SK-N-SH (cell line): ENCODE measurements around the gene XG. TPM values are rescaled to one million over a fixed set of nuclear protein-coding genes. Genes with fewer than 3 reads are reported as not detected.
"Not testable (repeated sequence)": the region's sequence is repeated elsewhere in the genome, so short reads cannot be mapped to it uniquely, and the experiment has no call there.

Experiments used
- CTCF ChIA-PET: fragments of 300-600, 350-600 bp; formaldehyde crosslinking; extraction: SDS; loops from one replicate; lab custom pipeline; 2021; lab: Yijun Ruan, JAX
- POLR2A ChIA-PET: fragments of 350-600 bp; sonication (Branson Sonifier 250); formaldehyde crosslinking; extraction: SDS; loops from one replicate; lab custom pipeline; 2020; ENCODE audit warnings: antibody characterized with exemption, inconsistent platforms; lab: Yijun Ruan, JAX
- DNase-seq: peaks from one replicate; pipeline ENCODE4 v3.0.0; 2012
- H2AFZ ChIP-seq: fragments of 200-600 bp; sonication (generic); 2 replicates; pipeline ENCODE4 v1.8.1; 2016; ENCODE audit warnings: antibody characterized with exemption, mild to moderate bottlenecking, low read depth
- H3F3A ChIP-seq: fragments of 200-600 bp; sonication (generic); replicated peaks from 2 replicates; pipeline ENCODE3; 2016; ENCODE audit warnings: antibody characterized with exemption, mild to moderate bottlenecking; ENCODE audit not compliant: insufficient read depth
- H3K27ac ChIP-seq, 2 experiments: fragments of 200-500 bp in 1 of 2; fragments of 200-600 bp in 1 of 2; sonication (Bioruptor generic) in 1 of 2; sonication (generic), shearing (Covaris generic) in 1 of 2; 2 replicates each; pipeline versions ENCODE4 v1.5.1 to v1.6.1; 2014 to 2016; ENCODE audit warnings: low read depth in 2 of 2, inconsistent platforms in 1 of 2, low read length in 1 of 2, mild to moderate bottlenecking in 1 of 2, mixed read lengths in 1 of 2
- H3K27me3 ChIP-seq: fragments of 200-600 bp; sonication (generic), shearing (Covaris generic); 2 replicates; pipeline ENCODE4 v1.6.1; 2016; ENCODE audit warnings: mixed run types; ENCODE audit not compliant: insufficient read depth
- H3K36me3 ChIP-seq, 2 experiments: fragments of 200-500 bp in 1 of 2; fragments of 200-600 bp in 1 of 2; sonication (Bioruptor generic) in 1 of 2; sonication (generic) in 1 of 2; replicated peaks in 1 of 2; 2 replicates each; pipeline versions ENCODE3 to v1.5.1; 2014 to 2016; ENCODE audit warnings: low read length in 1 of 2, mild to moderate bottlenecking in 1 of 2; ENCODE audit not compliant: insufficient read depth in 2 of 2, control insufficient read depth in 1 of 2
- H3K4me1 ChIP-seq, 2 experiments: fragments of 200-500 bp in 1 of 2; fragments of 200-600 bp in 1 of 2; sonication (Bioruptor generic) in 1 of 2; sonication (generic), shearing (Covaris generic) in 1 of 2; 2 replicates each; pipeline versions ENCODE4 v1.5.1 to v1.6.1; 2014 to 2016; ENCODE audit warnings: low read depth in 1 of 2, low read length in 1 of 2, mixed run types in 1 of 2; ENCODE audit not compliant: insufficient read depth in 2 of 2, control insufficient read depth in 1 of 2
- H3K4me2 ChIP-seq: fragments of 200-600 bp; sonication (generic), shearing (Covaris generic); 2 replicates; pipeline ENCODE4 v1.6.1; 2017; ENCODE audit warnings: mixed run types
- H3K4me3 ChIP-seq, 2 experiments: fragments of 200-500 bp in 1 of 2; fragments of 200-600 bp in 1 of 2; sonication (Bioruptor generic) in 1 of 2; sonication (generic), shearing (Covaris generic) in 1 of 2; 2 replicates each; pipeline versions ENCODE4 v1.5.1 to v1.8.1; 2014 to 2016; ENCODE audit warnings: low read depth in 2 of 2, inconsistent platforms in 1 of 2, low read length in 1 of 2, mild to moderate bottlenecking in 1 of 2, mixed read lengths in 1 of 2, moderate library complexity in 1 of 2
- H3K79me2 ChIP-seq: fragments of 200-600 bp; sonication (generic); 2 replicates; pipeline ENCODE4 v1.8.1; 2017; ENCODE audit warnings: mild to moderate bottlenecking; ENCODE audit not compliant: insufficient read depth
- H3K9ac ChIP-seq: fragments of 200-600 bp; sonication (generic); 2 replicates; pipeline ENCODE4 v1.6.1; 2017; ENCODE audit warnings: mixed run types
- H3K9me2 ChIP-seq: fragments of 200-600 bp; sonication (generic); 2 replicates; pipeline ENCODE4 v1.6.1; 2017; ENCODE audit warnings: mixed run types
- H3K9me3 ChIP-seq: fragments of 200-600 bp; sonication (generic); 2 replicates; pipeline ENCODE4 v1.6.1; 2017; ENCODE audit warnings: mixed run types, mild to moderate bottlenecking, moderate library complexity
- H4K20me1 ChIP-seq: fragments of 200-600 bp; sonication (generic); 2 replicates; pipeline ENCODE4 v1.6.1; 2017; ENCODE audit warnings: mild to moderate bottlenecking, mixed run types; ENCODE audit not compliant: insufficient read depth
- CHD2 ChIP-seq: fragments of 150-350 bp; IDR thresholded peaks from 2 replicates; pipeline ENCODE4 v1.6.1; 2018; ENCODE audit warnings: low read length; ENCODE audit not compliant: partially characterized antibody
- NRF1 ChIP-seq: IDR thresholded peaks from 2 replicates; pipeline ENCODE4 v1.6.1; 2012; ENCODE audit warnings: low read depth, mild to moderate bottlenecking, low read length
- RXRA ChIP-seq: IDR thresholded peaks from 2 replicates; pipeline ENCODE4 v1.4.0; 2012; ENCODE audit warnings: low read depth, mild to moderate bottlenecking, borderline replicate concordance
- TCF12 ChIP-seq: IDR thresholded peaks from 2 replicates; pipeline ENCODE4 v1.4.0; 2012
- YY1 ChIP-seq: IDR thresholded peaks from 2 replicates; pipeline ENCODE4 v1.4.0; 2012; ENCODE audit warnings: low read depth, mild to moderate bottlenecking
- WGBS: methylation state at CpG from one replicate; pipeline ENCODE4 v1.1.6; 2017; ENCODE audit warnings: low lambda C conversion rate; 5-methylcytosine and 5-hydroxymethylcytosine counted together
- polyA plus RNA-seq, 3 experiments: library from polyadenylated mRNA; depleted of rRNA; stranded (reverse); fragments of >200 nt; gene quantifications; 2 replicates each; pipeline ENCODE4 v1.2.3, GENCODE V29; 2012

The XG gene
- polyA plus RNA-seq, 1 of the 3 experiments (the other 2 are of a cell fraction): 0.76 TPM

DNA sequence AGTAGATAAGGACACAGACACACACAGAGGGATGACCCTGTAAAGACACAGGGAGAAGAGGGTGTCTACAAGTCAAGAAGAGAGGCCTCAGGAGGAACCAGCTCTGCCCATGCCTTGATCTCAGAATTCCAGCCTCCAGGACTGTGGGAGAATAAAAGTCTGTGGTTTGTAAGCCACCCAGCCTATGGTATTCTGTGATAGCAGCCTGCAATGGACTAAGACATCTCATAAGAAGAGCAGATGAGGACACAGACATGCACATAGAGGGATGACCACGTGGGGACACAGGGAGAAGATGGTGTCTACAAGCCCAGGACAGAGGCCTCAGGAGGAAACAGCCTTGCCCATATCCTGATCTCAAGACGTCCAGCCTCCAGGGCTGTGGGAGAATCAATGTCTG, 9.4 kb downstream of the XG start:
- no peak overlapping the region for H3K9ac ChIP-seq
- no peaks in the 10 kb centered on the region for H3K9me3 ChIP-seq
- ChIA-PET CTCF (no interaction called here), POLR2A (no interaction called here)
- H3K36me3 ChIP-seq: no peaks in the 10 kb centered on the region
- no peaks in the 10 kb centered on the region; a peak in 1 of 4 replicates for H3K4me1 ChIP-seq
- H3K9me2 ChIP-seq: no peaks in the 10 kb centered on the region
- no peak overlapping the region for H3K27ac ChIP-seq
- no peaks in the 10 kb centered on the region; the same call in 1 of the 2 replicates for H3K27me3 ChIP-seq
- WGBS: 33% methylated on average over 1 of the region's 2 CpGs
- H3F3A ChIP-seq: no peaks in the 10 kb centered on the region
- no peaks in the 10 kb centered on the region for H4K20me1 ChIP-seq
- no peak overlapping the region for H3K4me3 ChIP-seq
- no peaks in the 10 kb centered on the region for H3K79me2 ChIP-seq
- no peak overlapping the region for H3K4me2 ChIP-seq
- H2AFZ ChIP-seq: no peak overlapping the region
- TF ChIP-seq CHD2: no peak
- no peak for DNase-seq

DNA sequence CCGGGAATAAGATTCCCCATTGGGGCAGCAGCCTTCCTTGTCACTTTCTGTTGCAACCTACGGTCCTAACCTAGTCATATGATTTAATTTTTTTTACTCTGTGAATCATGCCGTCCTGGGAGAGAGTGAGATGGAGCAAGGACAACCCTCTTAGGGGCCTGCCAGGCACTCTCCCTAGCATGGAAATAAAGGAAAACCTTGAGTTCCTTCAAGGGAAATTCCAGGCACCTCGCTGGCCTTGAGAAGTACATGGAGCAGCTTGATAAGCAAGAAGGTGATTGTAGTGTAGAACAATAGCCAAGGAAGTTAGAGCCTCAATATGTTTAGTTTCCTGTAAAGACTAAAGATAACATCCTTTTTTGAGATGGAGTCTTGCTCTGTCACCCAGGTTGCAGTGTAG, 10.8 kb downstream of the XG start:
- DNase-seq, H3K27ac ChIP-seq, H3K4me3 ChIP-seq, H3K9me2 ChIP-seq, H3K79me2 ChIP-seq, H3K4me2 ChIP-seq, H3F3A ChIP-seq, H3K4me1 ChIP-seq, H3K9me3 ChIP-seq, H3K9ac ChIP-seq, H2AFZ ChIP-seq, H4K20me1 ChIP-seq, POLR2A ChIA-PET, CTCF ChIA-PET, H3K36me3 ChIP-seq, H3K27me3 ChIP-seq: not testable (repeated sequence)
- WGBS: 19% methylated on average over 4 of the region's 4 CpGs

DNA sequence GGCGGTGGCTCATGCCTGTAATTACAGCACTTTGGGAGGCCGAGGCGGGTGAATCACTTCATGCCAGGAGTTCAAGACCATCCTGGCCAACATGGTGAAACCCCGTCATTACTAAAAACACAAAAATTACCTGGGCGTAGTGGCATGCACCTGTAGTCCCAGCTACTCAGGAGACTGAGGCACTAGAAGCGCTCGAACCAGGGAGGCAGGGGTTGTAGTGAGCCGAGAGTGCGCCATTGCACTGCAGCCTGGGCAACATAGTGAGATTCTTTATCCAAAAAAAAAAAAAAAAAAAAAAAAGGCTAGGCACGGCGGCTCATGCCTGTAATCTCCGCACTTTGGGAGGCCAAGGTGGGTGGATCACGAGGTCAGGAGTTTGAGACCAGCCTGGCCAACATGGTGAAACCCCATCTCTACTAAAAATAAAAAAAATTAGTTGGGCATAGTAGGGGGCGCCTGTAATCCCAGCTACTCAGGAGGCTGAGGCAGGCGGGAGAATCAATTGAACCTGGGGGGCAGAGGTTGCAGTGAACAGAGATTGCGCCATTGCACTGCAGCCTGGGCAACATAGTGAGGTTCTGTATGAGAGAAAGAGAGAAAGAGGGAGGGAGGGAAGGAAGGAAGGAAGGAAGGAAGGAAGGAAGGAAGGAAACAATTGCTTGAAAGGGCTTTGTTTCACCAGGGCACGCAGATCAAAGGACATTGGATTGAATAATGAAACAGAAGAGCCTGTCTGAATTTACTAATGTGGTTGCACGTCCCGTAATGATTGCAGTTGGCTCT, 13.1 kb downstream of the XG start:
- H3K27ac ChIP-seq, POLR2A ChIA-PET, CTCF ChIA-PET, H3K9me2 ChIP-seq, H3K4me1 ChIP-seq, H3F3A ChIP-seq, H3K4me2 ChIP-seq, H3K27me3 ChIP-seq, DNase-seq, H3K4me3 ChIP-seq, H3K36me3 ChIP-seq, H4K20me1 ChIP-seq, H2AFZ ChIP-seq, H3K79me2 ChIP-seq, H3K9ac ChIP-seq, H3K9me3 ChIP-seq: not testable (repeated sequence)
- WGBS: 28% methylated on average over 19 of the region's 19 CpGs

DNA sequence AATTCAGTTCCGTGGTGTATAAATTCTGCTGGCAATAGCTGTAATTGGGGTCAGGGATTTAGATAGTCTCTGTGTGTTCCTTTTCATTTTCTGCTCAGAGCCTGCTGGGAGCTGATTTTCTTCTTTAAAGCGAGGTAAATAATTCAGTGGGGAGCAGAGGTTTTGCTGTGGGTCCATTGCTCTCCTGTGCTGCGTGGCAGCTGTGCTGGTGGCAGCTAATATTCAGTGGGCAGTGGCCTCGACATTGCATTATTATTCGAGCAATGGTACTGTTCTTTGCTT, 13.7 kb downstream of the XG start:
- Histone ChIP-seq H3K9me2 (no peaks in the 10 kb centered on the region), H3K27ac (no peak overlapping the region), H3K4me1 (no peaks in the 10 kb centered on the region; a peak in 1 of 4 replicates), H3K4me2 (no peak overlapping the region), H3F3A (no peaks in the 10 kb centered on the region), H4K20me1 (no peaks in the 10 kb centered on the region), H3K79me2 (no peaks in the 10 kb centered on the region), H3K9me3 (no peaks in the 10 kb centered on the region), H2AFZ (no peak overlapping the region), H3K36me3 (no peaks in the 10 kb centered on the region), H3K4me3 (no peak overlapping the region), H3K9ac (no peak overlapping the region), H3K27me3 (peaks cover 5% of the 10 kb centered on the region; the same call in 1 of the 2 replicates)
- CTCF ChIA-PET: no interaction called here
- WGBS: 37% methylated on average over 5 of the region's 5 CpGs
- no peak for TF ChIP-seq TCF12
- no peak for TF ChIP-seq NRF1
- TF ChIP-seq RXRA: no peak
- no peak for TF ChIP-seq YY1
- POLR2A ChIA-PET: no interaction called here
- no peak for DNase-seq
